HepG2 (cell line): Measurements from ENCODE around the gene TRIM67. TPM values are rescaled to one million over a fixed set of nuclear protein-coding genes. Genes with fewer than 3 reads are reported as not detected.

Source experiments
- BRD4 ChIP-seq: sonication (generic); formaldehyde crosslinking; IDR thresholded peaks from 2 replicates; pipeline ENCODE4 v1.4.0; 2020; ENCODE audit warnings: missing genetic modification reagents
- FOXM1 ChIP-seq: sonication (generic); formaldehyde crosslinking; IDR thresholded peaks from 2 replicates; pipeline ENCODE4 v1.5.0; 2020; ENCODE audit warnings: missing genetic modification reagents
- HDAC1 ChIP-seq: sonication (generic); formaldehyde crosslinking; IDR thresholded peaks from 2 replicates; pipeline ENCODE4 v1.5.1; 2020; ENCODE audit warnings: mild to moderate bottlenecking, missing genetic modification reagents
- HMG20A ChIP-seq: IDR thresholded peaks from 2 replicates; pipeline ENCODE4 v1.6.1; 2016; ENCODE audit warnings: borderline replicate concordance
- KLF16 ChIP-seq, 2 experiments: sonication (generic) in 1 of 2; formaldehyde crosslinking in 1 of 2; IDR thresholded peaks; 2 replicates each; pipeline versions ENCODE4 v1.6.1 to v1.8.0; 2016 to 2023; ENCODE audit warnings: missing genetic modification reagents in 2 of 2, missing compliant biosample characterization in 1 of 2
- NCOR1 ChIP-seq: fragments of 200-600 bp; sonication (generic); IDR thresholded peaks from 2 replicates; pipeline ENCODE4 v1.7.0; 2017; ENCODE audit warnings: antibody characterized with exemption, low read length, borderline replicate concordance
- SSRP1 ChIP-seq: IDR thresholded peaks from 2 replicates; pipeline ENCODE4 v1.6.1; 2016; ENCODE audit warnings: control low read depth
- TARDBP ChIP-seq: sonication (generic); formaldehyde crosslinking; IDR thresholded peaks from 2 replicates; pipeline ENCODE4 v1.8.0; 2022; ENCODE audit warnings: mild to moderate bottlenecking, missing genetic modification reagents
- ZFP90 ChIP-seq: sonication (generic); formaldehyde crosslinking; IDR thresholded peaks from 2 replicates; pipeline ENCODE4 v1.8.0; 2022; ENCODE audit warnings: missing genetic modification reagents, mild to moderate bottlenecking, inconsistent platforms, borderline replicate concordance
- ZNF205 ChIP-seq: IDR thresholded peaks from 2 replicates; pipeline ENCODE4 v1.6.1; 2018; ENCODE audit warnings: missing biosample characterization, missing genetic modification reagents
- ZNF235 ChIP-seq: sonication (generic); formaldehyde crosslinking; IDR thresholded peaks from 2 replicates; pipeline ENCODE4 v1.8.1; 2023; ENCODE audit warnings: mild to moderate bottlenecking, missing genetic modification reagents, borderline replicate concordance
- polyA plus RNA-seq, 8 experiments: library from polyadenylated mRNA; depleted of rRNA in 3 of 8; stranded (reverse) in 7 of 8; unstranded in 1 of 8; fragments of >200 nt; fragmentation: Illumina TruSeq in 4 of 8; extraction: Trizol in 4 of 8; gene quantifications; 2 replicates each; pipeline versions ENCODE4 v1.2.1 to v1.2.3, GENCODE V29; 2011 to 2016; ENCODE audit warnings: low read depth in 4 of 8, missing spikeins in 1 of 8, mixed read lengths in 1 of 8; ENCODE audit not compliant: insufficient read depth in 1 of 8
- total RNA-seq, 5 experiments: library from RNA; depleted of rRNA; stranded (reverse); fragments of >200 nt; fragmentation: Illumina TruSeq; extraction: Trizol; gene quantifications; 2 replicates each; pipeline ENCODE4 v1.2.3, GENCODE V29; 2016; ENCODE audit warnings: low read depth in 1 of 5
- TF ChIP-seq, protein P1 (sequence below): sonication (generic); formaldehyde crosslinking; IDR thresholded peaks from 2 replicates; pipeline ENCODE4 v1.4.0; 2020; ENCODE audit warnings: missing genetic modification reagents, borderline replicate concordance
- TF ChIP-seq, protein P2 (sequence below): sonication (generic); formaldehyde crosslinking; IDR thresholded peaks from 2 replicates; pipeline ENCODE4 v1.5.1; 2020; ENCODE audit warnings: mild to moderate bottlenecking, missing genetic modification reagents, borderline replicate concordance
- TF ChIP-seq, protein P3 (sequence below): sonication (generic); formaldehyde crosslinking; IDR thresholded peaks from 2 replicates; pipeline ENCODE4 v1.4.0; 2020; ENCODE audit warnings: mild to moderate bottlenecking, missing genetic modification reagents

Gene TRIM67
- total and polyA plus RNA-seq, 2 of the 13 experiments (the other 11 are each of a cell fraction or from before 2014, with no cell fraction given): not detected

- TF ChIP-seq HDAC1 (CRISPR knock-in tag) (peak; percentile 44; the same call in 1 of the 2 replicates), ZFP90 (CRISPR knock-in tag) (no peak), TARDBP (CRISPR knock-in tag) (peak; percentile 77; the same call in 1 of the 2 replicates), SSRP1 (0 out of 2 replicates have a peak, but pooled peaks have one; percentile 4), NCOR1 (peak; percentile 91; the same call in 1 of the 2 replicates), KLF16 (CRISPR knock-in tag; IDR thresholded peaks at IDR 0.05) (0 out of 4 replicates have a peak, but pooled peaks of 1 of the 2 experiments have one; percentile 18), HMG20A (CRISPR knock-in tag) (peak; percentile 86), ZNF235 (CRISPR knock-in tag) (no peak), ZNF205 (CRISPR knock-in tag) (0 out of 2 replicates have a peak, but pooled peaks have one; percentile 41), FOXM1 (CRISPR knock-in tag) (no peak), BRD4 (peak; percentile 65)
- TF ChIP-seq, protein P1, sequence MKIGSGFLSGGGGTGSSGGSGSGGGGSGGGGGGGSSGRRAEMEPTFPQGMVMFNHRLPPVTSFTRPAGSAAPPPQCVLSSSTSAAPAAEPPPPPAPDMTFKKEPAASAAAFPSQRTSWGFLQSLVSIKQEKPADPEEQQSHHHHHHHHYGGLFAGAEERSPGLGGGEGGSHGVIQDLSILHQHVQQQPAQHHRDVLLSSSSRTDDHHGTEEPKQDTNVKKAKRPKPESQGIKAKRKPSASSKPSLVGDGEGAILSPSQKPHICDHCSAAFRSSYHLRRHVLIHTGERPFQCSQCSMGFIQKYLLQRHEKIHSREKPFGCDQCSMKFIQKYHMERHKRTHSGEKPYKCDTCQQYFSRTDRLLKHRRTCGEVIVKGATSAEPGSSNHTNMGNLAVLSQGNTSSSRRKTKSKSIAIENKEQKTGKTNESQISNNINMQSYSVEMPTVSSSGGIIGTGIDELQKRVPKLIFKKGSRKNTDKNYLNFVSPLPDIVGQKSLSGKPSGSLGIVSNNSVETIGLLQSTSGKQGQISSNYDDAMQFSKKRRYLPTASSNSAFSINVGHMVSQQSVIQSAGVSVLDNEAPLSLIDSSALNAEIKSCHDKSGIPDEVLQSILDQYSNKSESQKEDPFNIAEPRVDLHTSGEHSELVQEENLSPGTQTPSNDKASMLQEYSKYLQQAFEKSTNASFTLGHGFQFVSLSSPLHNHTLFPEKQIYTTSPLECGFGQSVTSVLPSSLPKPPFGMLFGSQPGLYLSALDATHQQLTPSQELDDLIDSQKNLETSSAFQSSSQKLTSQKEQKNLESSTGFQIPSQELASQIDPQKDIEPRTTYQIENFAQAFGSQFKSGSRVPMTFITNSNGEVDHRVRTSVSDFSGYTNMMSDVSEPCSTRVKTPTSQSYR: peak; percentile 63; the same call in 1 of the 2 replicates
- TF ChIP-seq, protein P2, sequence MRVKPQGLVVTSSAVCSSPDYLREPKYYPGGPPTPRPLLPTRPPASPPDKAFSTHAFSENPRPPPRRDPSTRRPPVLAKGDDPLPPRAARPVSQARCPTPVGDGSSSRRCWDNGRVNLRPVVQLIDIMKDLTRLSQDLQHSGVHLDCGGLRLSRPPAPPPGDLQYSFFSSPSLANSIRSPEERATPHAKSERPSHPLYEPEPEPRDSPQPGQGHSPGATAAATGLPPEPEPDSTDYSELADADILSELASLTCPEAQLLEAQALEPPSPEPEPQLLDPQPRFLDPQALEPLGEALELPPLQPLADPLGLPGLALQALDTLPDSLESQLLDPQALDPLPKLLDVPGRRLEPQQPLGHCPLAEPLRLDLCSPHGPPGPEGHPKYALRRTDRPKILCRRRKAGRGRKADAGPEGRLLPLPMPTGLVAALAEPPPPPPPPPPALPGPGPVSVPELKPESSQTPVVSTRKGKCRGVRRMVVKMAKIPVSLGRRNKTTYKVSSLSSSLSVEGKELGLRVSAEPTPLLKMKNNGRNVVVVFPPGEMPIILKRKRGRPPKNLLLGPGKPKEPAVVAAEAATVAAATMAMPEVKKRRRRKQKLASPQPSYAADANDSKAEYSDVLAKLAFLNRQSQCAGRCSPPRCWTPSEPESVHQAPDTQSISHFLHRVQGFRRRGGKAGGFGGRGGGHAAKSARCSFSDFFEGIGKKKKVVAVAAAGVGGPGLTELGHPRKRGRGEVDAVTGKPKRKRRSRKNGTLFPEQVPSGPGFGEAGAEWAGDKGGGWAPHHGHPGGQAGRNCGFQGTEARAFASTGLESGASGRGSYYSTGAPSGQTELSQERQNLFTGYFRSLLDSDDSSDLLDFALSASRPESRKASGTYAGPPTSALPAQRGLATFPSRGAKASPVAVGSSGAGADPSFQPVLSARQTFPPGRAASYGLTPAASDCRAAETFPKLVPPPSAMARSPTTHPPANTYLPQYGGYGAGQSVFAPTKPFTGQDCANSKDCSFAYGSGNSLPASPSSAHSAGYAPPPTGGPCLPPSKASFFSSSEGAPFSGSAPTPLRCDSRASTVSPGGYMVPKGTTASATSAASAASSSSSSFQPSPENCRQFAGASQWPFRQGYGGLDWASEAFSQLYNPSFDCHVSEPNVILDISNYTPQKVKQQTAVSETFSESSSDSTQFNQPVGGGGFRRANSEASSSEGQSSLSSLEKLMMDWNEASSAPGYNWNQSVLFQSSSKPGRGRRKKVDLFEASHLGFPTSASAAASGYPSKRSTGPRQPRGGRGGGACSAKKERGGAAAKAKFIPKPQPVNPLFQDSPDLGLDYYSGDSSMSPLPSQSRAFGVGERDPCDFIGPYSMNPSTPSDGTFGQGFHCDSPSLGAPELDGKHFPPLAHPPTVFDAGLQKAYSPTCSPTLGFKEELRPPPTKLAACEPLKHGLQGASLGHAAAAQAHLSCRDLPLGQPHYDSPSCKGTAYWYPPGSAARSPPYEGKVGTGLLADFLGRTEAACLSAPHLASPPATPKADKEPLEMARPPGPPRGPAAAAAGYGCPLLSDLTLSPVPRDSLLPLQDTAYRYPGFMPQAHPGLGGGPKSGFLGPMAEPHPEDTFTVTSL (CRISPR knock-in tag): peak; percentile 76; the same call in 1 of the 2 replicates
- TF ChIP-seq, protein P3, sequence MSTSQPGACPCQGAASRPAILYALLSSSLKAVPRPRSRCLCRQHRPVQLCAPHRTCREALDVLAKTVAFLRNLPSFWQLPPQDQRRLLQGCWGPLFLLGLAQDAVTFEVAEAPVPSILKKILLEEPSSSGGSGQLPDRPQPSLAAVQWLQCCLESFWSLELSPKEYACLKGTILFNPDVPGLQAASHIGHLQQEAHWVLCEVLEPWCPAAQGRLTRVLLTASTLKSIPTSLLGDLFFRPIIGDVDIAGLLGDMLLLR (CRISPR knock-in tag): no peak
Observed at GRCh38 chr1:231233735-231234417, 72.0 kb downstream of the TRIM67 start (continued).
